T-cell (primary cell): Measurements from ENCODE around the gene KIF18A. TPM values are rescaled to one million over a fixed set of nuclear protein-coding genes. Genes with fewer than 3 reads are reported as not detected.

Experiments
- ATAC-seq, 4 experiments: fragments of 200-7000 bp in 3 of 4; fragments of 150-1000 bp in 1 of 4; cut with Tn5 transposase; replicated peaks in 1 of 4; 1 replicate in 3 of 4; 2 replicates in 1 of 4; pipeline ENCODE4 v1.10.0; 2021; ENCODE audit warnings: moderate library complexity in 3 of 4, mild to moderate bottlenecking in 2 of 4, moderate number of reproducible peaks in 1 of 4
- CTCF ChIA-PET, 2 donors: fragments of 300-600 bp; sonication (Branson Sonifier 250); formaldehyde crosslinking; loops; one replicate each; lab custom pipeline; 2022; ENCODE audit warnings: antibody characterized with exemption in 2 of 2; lab: Charles Lee
- POLR2A ChIA-PET, 2 donors: fragments of 300-600 bp; sonication (Branson Sonifier 250); formaldehyde crosslinking; loops; one replicate each; lab custom pipeline; 2022; ENCODE audit warnings: antibody characterized with exemption in 2 of 2; lab: Charles Lee
- DNase-seq, 35 experiments: peaks; one replicate each; pipeline versions ENCODE4 v3.0.0 to v3.0.0-alpha.2; 2013 to 2023
- H3K27ac ChIP-seq: one replicate; pipeline ENCODE4 v1.5.1; 2013; ENCODE audit warnings: low read length
- H3K27me3 ChIP-seq, 2 experiments: replicated peaks in 1 of 2; 1 replicate in 1 of 2; 2 replicates in 1 of 2; pipeline versions ENCODE4 v1.6.1 to v1.7.0; 2013; ENCODE audit warnings: low read length in 1 of 2, mixed read lengths in 1 of 2; ENCODE audit not compliant: control insufficient read depth in 2 of 2, insufficient read depth in 2 of 2; ENCODE audit errors: extremely low read depth in 1 of 2
- H3K36me3 ChIP-seq, 2 donors: 1 replicate in 1 of 2; 2 replicates in 1 of 2; pipeline versions ENCODE4 v1.6.1 to v1.7.0; 2013; ENCODE audit warnings: low read length in 1 of 2; ENCODE audit not compliant: control insufficient read depth in 2 of 2, insufficient read depth in 1 of 2; ENCODE audit errors: extremely low read depth in 1 of 2
- H3K4me1 ChIP-seq, 2 experiments: 1 replicate in 1 of 2; 2 replicates in 1 of 2; pipeline versions ENCODE4 v1.6.1 to v1.7.0; 2013; ENCODE audit warnings: low read length in 2 of 2, mixed read lengths in 1 of 2; ENCODE audit not compliant: insufficient read depth in 2 of 2, control insufficient read depth in 1 of 2; ENCODE audit errors: extremely low read depth in 1 of 2
- H3K4me3 ChIP-seq, 2 donors: 1 replicate in 1 of 2; 2 replicates in 1 of 2; pipeline versions ENCODE4 v1.5.1 to v1.7.0; 2013; ENCODE audit warnings: mild to moderate bottlenecking in 2 of 2, low read length in 1 of 2, moderate library complexity in 1 of 2; ENCODE audit not compliant: control insufficient read depth in 1 of 2; ENCODE audit errors: extremely low read depth in 1 of 2
- H3K9me3 ChIP-seq: 2 replicates; pipeline ENCODE4 v1.7.0; 2013
- H3K27ac Mint-ChIP-seq, 2 donors: one replicate each; pipeline ENCODE4 v1.8.0; 2020 to 2021; ENCODE audit warnings: mild to moderate bottlenecking in 2 of 2, mixed read lengths in 2 of 2
- H3K27me3 Mint-ChIP-seq, 2 donors: one replicate each; pipeline ENCODE4 v1.8.0; 2021 to 2022; ENCODE audit warnings: mixed read lengths in 2 of 2
- H3K36me3 Mint-ChIP-seq: one replicate; pipeline ENCODE4 v1.8.0; 2021; ENCODE audit warnings: mixed read lengths
- H3K4me1 Mint-ChIP-seq, 3 donors: one replicate each; pipeline ENCODE4 v1.8.0; 2020 to 2022; ENCODE audit warnings: mixed read lengths in 3 of 3, mild to moderate bottlenecking in 1 of 3
- H3K4me3 Mint-ChIP-seq, 3 donors: one replicate each; pipeline ENCODE4 v1.8.0; 2020 to 2022; ENCODE audit warnings: mild to moderate bottlenecking in 3 of 3, mixed read lengths in 3 of 3, moderate library complexity in 3 of 3
- H3K9me3 Mint-ChIP-seq, 3 donors: one replicate each; pipeline ENCODE4 v1.8.0; 2020 to 2022; ENCODE audit warnings: mixed read lengths in 3 of 3
- WGBS: methylation state at CpG from one replicate; pipeline ENCODE4 v1.1.5; 2013; ENCODE audit warnings: missing lambda C conversion rate; ENCODE audit not compliant: insufficient coverage; 5-methylcytosine and 5-hydroxymethylcytosine counted together
- total RNA-seq, 35 experiments: library from RNA in 6 of 35; stranded (reverse) in 6 of 35; fragments of 120-200 nt in 1 of 35; gene quantifications; one replicate each; pipeline versions ENCODE4 v1.2.1 to v1.2.4 and lab custom pipeline; 2013 to 2026

Gene KIF18A
- total RNA-seq, 5 donors from 2014 or later (not counting 1 experiment from before 2014, with no cell fraction given): 0.76 to 3.7 (median 1.3) TPM

DNA sequence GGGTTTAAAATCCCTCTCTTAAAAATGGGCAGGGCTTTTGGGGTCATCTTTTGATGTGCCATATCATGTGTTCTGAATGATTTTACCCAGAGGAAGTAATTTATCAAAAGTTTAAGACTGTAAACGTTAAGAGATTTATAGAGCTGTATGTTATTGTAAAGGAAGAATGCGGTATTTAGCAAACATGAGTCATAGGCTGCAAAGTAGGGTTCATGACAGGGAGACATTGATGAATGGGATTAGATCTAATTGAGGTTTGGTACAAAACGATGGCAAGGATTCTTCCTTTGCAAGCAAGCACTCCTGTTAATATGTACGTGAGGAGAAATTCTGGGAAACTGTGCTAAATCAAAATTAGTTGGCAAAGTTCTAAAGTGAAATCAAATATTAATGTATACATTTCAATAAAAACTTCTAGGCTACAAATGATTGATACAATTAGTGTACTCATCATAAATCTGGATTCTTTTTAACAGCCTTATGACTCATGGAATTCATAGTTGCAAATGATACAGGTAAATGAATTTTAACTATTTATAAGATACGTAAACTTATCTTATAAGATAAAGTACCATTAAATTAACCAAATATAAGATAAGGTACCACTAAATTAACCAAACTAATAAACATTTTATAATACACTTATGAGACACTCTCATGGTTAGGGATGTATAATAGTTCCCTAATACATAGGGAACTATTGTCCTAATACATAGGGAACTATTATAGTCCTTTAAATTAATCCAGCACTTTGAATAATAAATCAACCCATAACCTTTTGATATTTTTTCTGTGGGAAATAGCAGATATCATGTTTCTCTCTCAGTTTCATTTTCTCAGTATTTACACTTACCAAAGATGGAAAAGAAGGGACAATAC is 58.4 kb downstream of the KIF18A start:
- Histone ChIP-seq H3K4me1 (no peaks in the 10 kb centered on the region), H3K4me3 (no peak overlapping the region), H3K9me3 (no peaks in the 10 kb centered on the region), H3K27me3 (no peaks in the 10 kb centered on the region), H3K36me3 (no peaks in the 10 kb centered on the region), H3K27ac (no peak overlapping the region)
- ATAC-seq (no peak), DNase-seq (no peak)
- Mint-ChIP-seq H3K4me1 (no peaks in the 10 kb centered on the region), H3K27me3 (no peaks in the 10 kb centered on the region), H3K36me3 (no peaks in the 10 kb centered on the region), H3K9me3 (no peaks in the 10 kb centered on the region), H3K4me3 (no peak overlapping the region), H3K27ac (no peak overlapping the region)
- ChIA-PET CTCF (no interaction called here), POLR2A (no interaction called here)
- WGBS: 90% methylated on average over 3 of the region's 5 CpGs

DNA sequence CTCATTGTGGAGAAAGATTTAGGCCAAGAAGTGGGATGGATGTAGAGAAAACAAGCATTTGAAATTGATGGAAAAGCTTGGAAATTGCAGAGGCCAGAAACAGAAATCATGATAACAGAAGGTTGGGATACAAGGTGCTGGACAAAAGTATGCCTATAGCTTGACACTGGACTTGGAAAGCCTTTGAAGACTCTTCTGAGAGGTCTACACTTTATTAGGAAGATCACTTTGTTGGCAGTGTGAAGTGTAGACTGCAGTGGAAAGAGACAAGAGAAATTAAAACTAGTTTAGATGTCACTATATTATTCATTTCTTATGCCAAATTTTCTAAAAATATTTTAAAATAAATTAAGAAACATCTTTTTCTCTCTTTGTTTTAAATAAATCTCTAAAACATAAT is 59.1 kb downstream of the KIF18A start:
- no peak for ATAC-seq

DNA sequence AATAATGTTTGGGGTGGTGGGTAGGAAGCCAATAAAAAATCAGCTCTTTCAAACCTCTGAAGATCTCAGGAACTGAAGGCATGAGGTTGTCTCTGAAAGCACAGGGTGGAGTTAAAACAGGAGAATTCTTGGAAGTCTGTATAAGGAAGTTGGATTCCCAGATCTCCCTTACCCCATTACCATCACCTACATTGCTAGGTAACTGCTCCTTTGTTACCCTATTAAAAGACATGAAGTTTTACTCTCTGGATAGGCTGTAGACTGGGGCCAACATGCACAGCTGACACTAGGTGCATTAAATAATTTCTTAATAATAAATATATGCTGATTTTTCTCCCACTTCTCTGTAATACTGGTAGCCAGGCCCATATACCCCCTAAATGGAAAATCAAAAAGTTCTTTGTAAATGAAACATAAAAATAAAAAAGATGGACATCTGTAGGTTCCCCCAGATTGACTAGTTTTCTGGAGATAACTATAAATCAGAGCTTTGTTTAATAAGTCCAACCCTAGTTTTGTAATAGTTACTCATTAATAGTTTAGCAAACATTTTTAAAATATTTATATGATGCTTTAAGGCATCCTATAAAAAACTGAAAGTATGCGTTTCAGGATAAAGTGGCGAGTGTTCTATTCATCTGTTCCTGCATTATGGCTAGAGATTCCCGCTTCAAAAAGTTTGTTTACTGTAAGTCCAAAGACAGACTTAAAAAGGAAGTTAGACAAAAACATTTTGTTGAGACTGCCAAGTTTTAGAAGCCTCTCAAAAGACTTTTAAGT is 63.8 kb downstream of the KIF18A start:
- WGBS: 100% methylated on average over 3 of the region's 3 CpGs
- CTCF ChIA-PET: interaction anchor here in 1 of 2 donors (0.5 kb wide), 1 partner anchor 101 kb away, joined by 3 read pairs; no protein-coding TSS in a partner anchor

More for the DNA sequence above, 59.1 kb downstream of the KIF18A start:
- H3K4me3 ChIP-seq: no peak overlapping the region
- no peak overlapping the region for H3K27ac Mint-ChIP-seq
- CTCF ChIA-PET: no interaction called here
- no peaks in the 10 kb centered on the region for H3K27me3 Mint-ChIP-seq
- H3K27me3 ChIP-seq: no peaks in the 10 kb centered on the region
- no peaks in the 10 kb centered on the region for H3K4me1 Mint-ChIP-seq
- H3K27ac ChIP-seq: no peak overlapping the region
- no peaks in the 10 kb centered on the region for H3K9me3 ChIP-seq
- H3K36me3 Mint-ChIP-seq: no peaks in the 10 kb centered on the region
- no peak for DNase-seq
- no peaks in the 10 kb centered on the region for H3K9me3 Mint-ChIP-seq
- H3K36me3 ChIP-seq: no peaks in the 10 kb centered on the region
- POLR2A ChIA-PET: no interaction called here
- H3K4me1 ChIP-seq: no peaks in the 10 kb centered on the region
- no peak overlapping the region for H3K4me3 Mint-ChIP-seq

DNA sequence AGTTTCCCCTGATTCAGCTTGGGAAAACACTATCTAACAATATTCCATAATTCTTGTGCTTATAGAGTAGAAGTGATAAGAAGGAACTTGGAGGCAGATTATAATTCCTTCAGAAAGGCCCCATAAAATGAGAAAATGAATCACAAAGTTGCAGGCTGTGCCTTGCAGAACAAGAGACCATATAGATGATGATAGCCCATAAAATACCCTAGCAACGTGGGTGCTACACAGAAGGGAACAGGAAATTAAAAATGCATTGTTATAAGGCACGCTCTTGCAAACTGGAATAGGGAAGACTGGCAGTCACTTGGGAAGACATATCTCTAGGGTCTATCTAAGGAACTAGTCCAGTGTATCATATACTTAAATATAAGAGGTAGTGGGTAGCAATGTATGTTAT is 67.6 kb downstream of the KIF18A start:
- Histone ChIP-seq H3K27me3 (no peaks in the 10 kb centered on the region), H3K4me3 (no peak overlapping the region), H3K27ac (no peak overlapping the region), H3K4me1 (no peaks in the 10 kb centered on the region), H3K36me3 (no peaks in the 10 kb centered on the region), H3K9me3 (no peaks in the 10 kb centered on the region)
- POLR2A ChIA-PET: no interaction called here
- no peak overlapping the region for H3K4me3 Mint-ChIP-seq
- CTCF ChIA-PET: no interaction called here
- H3K4me1 Mint-ChIP-seq: no peaks in the 10 kb centered on the region
- H3K36me3 Mint-ChIP-seq: no peaks in the 10 kb centered on the region
- H3K27me3 Mint-ChIP-seq: no peaks in the 10 kb centered on the region
- DNase-seq: no peak
- no peak overlapping the region for H3K27ac Mint-ChIP-seq
- H3K9me3 Mint-ChIP-seq: no peaks in the 10 kb centered on the region
- WGBS: no CpG with 5 or more reads among the region's 2 CpGs
- no peak for ATAC-seq

More for the DNA sequence above, 63.8 kb downstream of the KIF18A start:
- POLR2A ChIA-PET: no interaction called here
- H3K4me3 ChIP-seq: no peak overlapping the region
- H3K27me3 ChIP-seq: no peaks in the 10 kb centered on the region
- Mint-ChIP-seq H3K4me3 (no peak overlapping the region), H3K27me3 (no peaks in the 10 kb centered on the region), H3K36me3 (no peaks in the 10 kb centered on the region), H3K27ac (no peak overlapping the region), H3K4me1 (no peaks in the 10 kb centered on the region), H3K9me3 (no peaks in the 10 kb centered on the region)
- DNase-seq: no peak
- H3K36me3 ChIP-seq: no peaks in the 10 kb centered on the region
- H3K9me3 ChIP-seq: no peaks in the 10 kb centered on the region
- no peaks in the 10 kb centered on the region for H3K4me1 ChIP-seq
- H3K27ac ChIP-seq: no peak overlapping the region
- ATAC-seq: no peak

DNA sequence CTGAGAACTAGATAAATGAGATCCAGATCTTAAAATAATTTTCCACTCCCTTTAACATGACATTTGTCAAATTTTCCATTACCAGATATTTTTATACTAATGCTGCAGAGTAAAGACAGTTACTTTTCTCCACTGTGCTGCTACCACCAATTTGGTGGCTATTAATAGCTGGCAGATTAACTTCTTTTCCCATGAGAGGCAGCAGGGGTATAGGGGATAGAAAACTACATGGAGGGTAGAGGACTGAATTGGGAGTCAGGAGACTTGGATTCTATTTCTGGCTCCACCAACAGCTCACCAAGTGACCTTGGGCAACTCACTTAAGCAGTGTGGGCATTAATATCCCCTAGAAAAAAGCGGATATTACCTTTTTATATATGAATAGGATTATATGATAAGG is 69.2 kb downstream of the KIF18A start:
- Histone ChIP-seq H3K27ac (no peak overlapping the region), H3K4me3 (no peak overlapping the region), H3K36me3 (no peaks in the 10 kb centered on the region), H3K4me1 (no peaks in the 10 kb centered on the region), H3K27me3 (no peaks in the 10 kb centered on the region), H3K9me3 (no peaks in the 10 kb centered on the region)
- no peaks in the 10 kb centered on the region for H3K27me3 Mint-ChIP-seq
- DNase-seq: no peak
- no peak for ATAC-seq
- no CpG with 5 or more reads among the region's 1 CpG for WGBS
- H3K27ac Mint-ChIP-seq: no peak overlapping the region
- no peaks in the 10 kb centered on the region for H3K4me1 Mint-ChIP-seq
- no peak overlapping the region for H3K4me3 Mint-ChIP-seq
- no peaks in the 10 kb centered on the region for H3K36me3 Mint-ChIP-seq
- H3K9me3 Mint-ChIP-seq: no peaks in the 10 kb centered on the region
- CTCF ChIA-PET: no interaction called here
- POLR2A ChIA-PET: no interaction called here

DNA sequence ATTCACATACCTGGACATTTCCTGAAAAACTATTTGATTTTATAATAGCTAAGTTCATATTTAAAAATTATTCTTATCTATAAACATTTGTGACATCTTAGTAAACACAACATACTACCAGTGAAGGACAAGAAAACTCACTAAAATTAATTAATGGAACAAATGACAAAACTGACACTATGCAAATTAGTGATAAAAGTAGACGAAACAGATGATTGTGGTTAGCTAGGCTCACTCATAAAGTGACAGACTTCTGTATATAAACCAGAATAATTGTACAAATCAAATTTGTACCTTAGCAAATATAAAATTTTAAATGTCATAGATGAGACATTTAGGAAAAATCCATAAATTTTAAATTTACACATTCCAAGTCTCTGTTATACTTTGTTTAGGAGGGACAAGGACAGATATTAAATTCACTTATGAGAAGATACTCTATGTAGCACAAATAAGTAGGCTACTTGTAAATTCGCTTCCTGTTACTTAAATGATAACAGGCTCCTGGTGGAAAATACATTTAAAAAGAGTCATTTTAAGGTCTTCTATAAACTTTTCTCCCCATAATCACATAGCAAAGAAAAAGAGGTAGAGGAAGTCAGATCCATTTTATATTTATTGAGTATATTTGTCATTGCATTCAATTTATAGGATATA is 81.2 kb downstream of the KIF18A start:
- no CpG with 5 or more reads among the region's 2 CpGs for WGBS
- DNase-seq (no peak), ATAC-seq (no peak)
- Histone ChIP-seq H3K36me3 (no peaks in the 10 kb centered on the region), H3K9me3 (no peaks in the 10 kb centered on the region), H3K4me1 (no peaks in the 10 kb centered on the region), H3K4me3 (no peak overlapping the region), H3K27ac (no peak overlapping the region), H3K27me3 (no peaks in the 10 kb centered on the region)
- peaks cover 4% of the 10 kb centered on the region for H3K36me3 Mint-ChIP-seq
- POLR2A ChIA-PET: no interaction called here
- H3K27me3 Mint-ChIP-seq: no peaks in the 10 kb centered on the region
- H3K27ac Mint-ChIP-seq: no peak overlapping the region
- no peaks in the 10 kb centered on the region for H3K9me3 Mint-ChIP-seq
- no peaks in the 10 kb centered on the region for H3K4me1 Mint-ChIP-seq
- CTCF ChIA-PET: interaction anchor here in 1 of 2 donors (0.6 kb wide), 1 partner anchor 9 kb away, joined by 3 read pairs; no protein-coding TSS in a partner anchor
- H3K4me3 Mint-ChIP-seq: no peak overlapping the region
